HepG2 (cell line): ENCODE measurements around the gene PPP1R1B. TPM values are rescaled to one million over a fixed set of nuclear protein-coding genes. Genes with fewer than 3 reads are reported as not detected.

Experiments
- BCL6 ChIP-seq: IDR thresholded peaks from 2 replicates; pipeline ENCODE4 v1.6.1; 2016; ENCODE audit warnings: missing genetic modification reagents, missing compliant biosample characterization
- ETV6 ChIP-seq: sonication (generic); formaldehyde crosslinking; conservative IDR thresholded peaks from 2 replicates; pipeline ENCODE4 v1.4.0; 2020; ENCODE audit warnings: missing genetic modification reagents
- HINFP ChIP-seq: sonication (generic); formaldehyde crosslinking; IDR thresholded peaks from 2 replicates; pipeline ENCODE4 v1.4.0; 2020; ENCODE audit warnings: low read depth, mild to moderate bottlenecking, missing genetic modification reagents
- IRF2 ChIP-seq: IDR thresholded peaks from 2 replicates; pipeline ENCODE4 v1.6.1; 2018; ENCODE audit warnings: missing genetic modification reagents, missing compliant biosample characterization
- KLF9 ChIP-seq: IDR thresholded peaks from 2 replicates; pipeline ENCODE4 v1.6.1; 2016; ENCODE audit warnings: low read depth
- MXD4 ChIP-seq: IDR thresholded peaks from 2 replicates; pipeline ENCODE4 v1.6.1; 2016; ENCODE audit warnings: mild to moderate bottlenecking, missing biosample characterization, missing genetic modification reagents
- ONECUT2 ChIP-seq: sonication (generic); formaldehyde crosslinking; IDR thresholded peaks from 2 replicates; pipeline ENCODE4 v1.4.0; 2020; ENCODE audit warnings: missing genetic modification reagents
- RBM39 ChIP-seq: fragments of 200-400 bp; formaldehyde crosslinking; IDR thresholded peaks from one replicate; pipeline ENCODE4 v1.6.1; 2018; ENCODE audit warnings: antibody characterized with exemption, mild to moderate bottlenecking, low read depth, low read length; ENCODE audit not compliant: poor library complexity, severe bottlenecking
- RFXANK ChIP-seq: IDR thresholded peaks from 2 replicates; pipeline ENCODE4 v1.6.1; 2016
- SUZ12 ChIP-seq: fragments of 150-350 bp; IDR thresholded peaks from 2 replicates; pipeline ENCODE4 v1.6.1; 2014; ENCODE audit warnings: low read depth, low read length
- TARDBP ChIP-seq: sonication (generic); formaldehyde crosslinking; IDR thresholded peaks from 2 replicates; pipeline ENCODE4 v1.8.0; 2022; ENCODE audit warnings: mild to moderate bottlenecking, missing genetic modification reagents
- TBL1XR1 ChIP-seq: fragments of 150-350 bp; IDR thresholded peaks from 2 replicates; pipeline ENCODE4 v1.6.1; 2014; ENCODE audit warnings: borderline replicate concordance, low read length; ENCODE audit not compliant: partially characterized antibody
- ZNF407 ChIP-seq: sonication (generic); formaldehyde crosslinking; IDR thresholded peaks from one replicate; pipeline ENCODE4 v1.5.1; 2020; ENCODE audit warnings: mild to moderate bottlenecking, missing genetic modification reagents; ENCODE audit errors: not compliant biosample characterization
- ZNF547 ChIP-seq: sonication (generic); formaldehyde crosslinking; IDR thresholded peaks from 2 replicates; pipeline ENCODE4 v1.5.1; 2020; ENCODE audit warnings: mild to moderate bottlenecking, missing genetic modification reagents
- ZNF556 ChIP-seq: sonication (generic); formaldehyde crosslinking; IDR thresholded peaks from 2 replicates; pipeline ENCODE4 v1.4.0; 2020; ENCODE audit warnings: mild to moderate bottlenecking, missing genetic modification reagents, borderline replicate concordance
- ZNF598 ChIP-seq: sonication (generic); formaldehyde crosslinking; IDR thresholded peaks from 2 replicates; pipeline ENCODE4 v1.5.1; 2020; ENCODE audit warnings: mild to moderate bottlenecking, missing genetic modification reagents, borderline replicate concordance
- ZNF639 ChIP-seq: conservative IDR thresholded peaks from 2 replicates; pipeline ENCODE4 v1.6.1; 2018; ENCODE audit warnings: missing genetic modification reagents
- ZNF766 ChIP-seq: sonication (generic); formaldehyde crosslinking; IDR thresholded peaks from 2 replicates; pipeline ENCODE4 v1.5.0; 2020; ENCODE audit warnings: missing genetic modification reagents, borderline replicate concordance
- polyA plus RNA-seq, 8 experiments: library from polyadenylated mRNA; depleted of rRNA in 3 of 8; stranded (reverse) in 7 of 8; unstranded in 1 of 8; fragments of >200 nt; fragmentation: Illumina TruSeq in 4 of 8; extraction: Trizol in 4 of 8; gene quantifications; 2 replicates each; pipeline versions ENCODE4 v1.2.1 to v1.2.3, GENCODE V29; 2011 to 2016; ENCODE audit warnings: low read depth in 4 of 8, missing spikeins in 1 of 8, mixed read lengths in 1 of 8; ENCODE audit not compliant: insufficient read depth in 1 of 8
- total RNA-seq, 5 experiments: library from RNA; depleted of rRNA; stranded (reverse); fragments of >200 nt; fragmentation: Illumina TruSeq; extraction: Trizol; gene quantifications; 2 replicates each; pipeline ENCODE4 v1.2.3, GENCODE V29; 2016; ENCODE audit warnings: low read depth in 1 of 5

Gene PPP1R1B
- total and polyA plus RNA-seq, 2 of the 13 experiments (the other 11 are each of a cell fraction or from before 2014, with no cell fraction given), result 0.08 TPM; not detected in 1

GRCh38 chr17:39621523-39622379, 5.0 kb upstream of the PPP1R1B start (continued):
- TF ChIP-seq SUZ12, result peak; percentile 26; the same call in 1 of the 2 replicates
- peak; percentile 64 for TF ChIP-seq MXD4 (CRISPR knock-in tag)
- peak; percentile 49 for TF ChIP-seq RBM39
- TF ChIP-seq IRF2 (CRISPR knock-in tag), result peak; percentile 90
- peak; percentile 55 for TF ChIP-seq BCL6 (CRISPR knock-in tag)
- TF ChIP-seq KLF9 (CRISPR knock-in tag), result no peak
- TF ChIP-seq TARDBP (CRISPR knock-in tag), result 0 out of 2 replicates have a peak, but pooled peaks have one; percentile 49
- 0 out of 2 replicates have a peak, but pooled peaks have one; percentile 20 for TF ChIP-seq ZNF598 (CRISPR knock-in tag)
- 0 out of 2 replicates have a peak, but pooled peaks have one; percentile 55 for TF ChIP-seq ZNF639 (CRISPR knock-in tag)
- peak; percentile 87 for TF ChIP-seq RFXANK
- peak; percentile 84 for TF ChIP-seq ONECUT2 (CRISPR knock-in tag)
- TF ChIP-seq ZNF407 (CRISPR knock-in tag), result no peak
- peak; percentile 55 for TF ChIP-seq TBL1XR1
- TF ChIP-seq ETV6, result 0 out of 2 replicates have a peak, but pooled peaks have one; percentile 55
- 0 out of 2 replicates have a peak, but pooled peaks have one; percentile 25 for TF ChIP-seq ZNF547 (CRISPR knock-in tag)
- TF ChIP-seq HINFP (CRISPR knock-in tag), result peak; percentile 78; the same call in 1 of the 2 replicates
- TF ChIP-seq ZNF766 (CRISPR knock-in tag), result peak; percentile 77; the same call in 1 of the 2 replicates
- peak; percentile 66; the same call in 1 of the 2 replicates for TF ChIP-seq ZNF556
